Breast epithelium (tissue), 3 donors: ENCODE data around the gene OBSCN.

Source experiments
- POLR2A ChIP-seq: fragments of 450-650 bp; IDR thresholded peaks from one replicate; pipeline ENCODE4 v1.6.1; 2016; ENCODE audit warnings: antibody characterized with exemption, mild to moderate bottlenecking, moderate library complexity
- POLR2AphosphoS5 ChIP-seq, 3 donors: sonication (generic); formaldehyde crosslinking; IDR thresholded peaks; one replicate each; pipeline ENCODE4 v1.6.1; 2017; ENCODE audit warnings: antibody characterized with exemption in 3 of 3

DNA sequence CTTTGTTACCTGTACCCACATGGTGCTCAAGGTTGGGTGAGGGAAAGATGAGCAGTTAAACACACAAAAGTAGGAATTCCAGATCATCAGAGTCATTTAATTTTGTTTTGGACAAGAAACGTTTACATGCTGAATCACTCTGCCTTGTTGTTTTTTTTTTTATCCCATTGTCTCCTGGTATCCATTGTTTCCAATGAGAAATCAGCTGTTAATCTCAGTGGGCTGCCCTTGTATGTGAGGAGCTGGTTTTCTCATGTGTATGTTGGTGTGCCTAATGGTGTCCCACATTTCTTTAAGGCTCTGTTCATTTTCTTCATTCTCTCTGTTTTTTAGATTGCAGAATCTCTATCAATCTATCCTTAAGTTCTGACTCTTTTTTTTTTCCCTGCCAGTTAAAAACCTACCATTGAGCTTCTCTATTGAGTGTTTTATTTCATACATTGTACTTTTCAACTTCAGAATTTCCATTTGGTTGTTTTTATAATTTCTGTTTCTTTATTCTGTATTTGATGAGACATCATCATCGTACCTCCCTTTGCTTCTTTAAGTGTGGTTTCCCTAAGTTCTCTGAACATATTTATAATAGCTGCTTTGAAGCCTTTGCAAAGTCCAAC is 8.8 kb upstream of the OBSCN start:
- no peak for TF ChIP-seq POLR2A
- no peak for TF ChIP-seq POLR2AphosphoS5 (IDR thresholded peaks at IDR 0.05)
